GM10847 (cell line): ENCODE results near the gene AGTPBP1.

Source experiments
- POLR2A ChIP-seq: IDR thresholded peaks from 2 replicates; pipeline ENCODE4 v1.6.1; 2011; ENCODE audit not compliant: insufficient read length; ENCODE audit errors: extremely low read depth

AGTPBP1 gene

DNA sequence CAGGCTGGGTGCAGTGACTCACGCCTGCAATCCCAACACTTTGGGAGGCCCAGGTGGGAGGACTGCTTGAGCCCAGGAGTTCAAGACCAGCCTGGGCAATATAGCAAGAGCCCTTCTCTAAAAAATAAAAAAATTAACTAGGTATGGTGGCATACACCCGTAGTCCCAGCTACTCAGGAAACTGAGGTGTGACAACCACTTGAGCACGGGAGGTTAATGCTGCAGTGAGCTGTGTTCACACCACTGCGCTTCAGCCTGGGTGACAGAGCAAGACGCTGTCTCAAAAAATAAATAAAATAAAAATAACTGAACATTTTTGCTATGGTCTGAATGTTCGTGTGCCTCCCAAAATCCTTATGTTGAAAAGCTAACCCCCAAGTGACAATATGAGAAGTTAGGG, 24.5 kb downstream of the AGTPBP1 start:
- TF ChIP-seq POLR2A, result no peak

DNA sequence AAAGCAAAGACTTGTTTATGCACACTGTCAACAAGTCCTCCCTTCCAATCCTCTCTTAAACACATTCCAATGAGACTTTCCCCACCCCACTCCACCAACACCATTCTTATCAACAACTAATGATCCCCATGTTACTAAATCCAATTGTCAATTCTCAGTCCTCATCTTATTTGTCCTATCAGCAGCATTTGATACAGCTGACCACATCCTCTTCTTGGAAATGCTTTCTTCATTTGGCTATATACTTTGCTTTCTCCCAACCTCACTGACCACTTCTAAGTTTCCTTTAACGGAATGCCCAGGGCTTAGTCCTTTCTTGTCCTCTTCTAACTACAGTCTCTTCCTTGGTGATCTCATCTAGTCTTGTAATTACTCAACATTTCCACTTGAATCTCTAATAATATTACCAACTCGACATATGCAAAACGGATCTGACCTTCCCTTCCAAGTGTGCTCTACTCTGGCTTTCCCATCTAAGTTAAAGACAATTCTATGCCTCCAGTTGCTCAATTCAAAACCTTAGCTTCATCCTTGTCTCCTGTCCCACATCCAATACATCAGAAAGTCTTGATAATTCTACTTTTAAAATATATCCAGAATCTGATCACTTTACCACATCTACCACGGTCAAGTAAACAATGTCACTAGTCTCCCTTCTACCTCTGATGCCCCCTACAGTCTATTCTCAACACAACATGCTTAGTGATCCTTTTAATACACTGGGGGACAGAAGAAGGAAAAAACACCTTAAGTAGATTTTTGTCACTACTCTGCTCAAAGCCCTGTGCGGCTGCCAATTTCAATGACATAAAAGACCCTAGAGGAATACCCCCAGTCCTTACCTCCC, 25.5 kb downstream of the AGTPBP1 start:
- TF ChIP-seq POLR2A, result no peak

DNA sequence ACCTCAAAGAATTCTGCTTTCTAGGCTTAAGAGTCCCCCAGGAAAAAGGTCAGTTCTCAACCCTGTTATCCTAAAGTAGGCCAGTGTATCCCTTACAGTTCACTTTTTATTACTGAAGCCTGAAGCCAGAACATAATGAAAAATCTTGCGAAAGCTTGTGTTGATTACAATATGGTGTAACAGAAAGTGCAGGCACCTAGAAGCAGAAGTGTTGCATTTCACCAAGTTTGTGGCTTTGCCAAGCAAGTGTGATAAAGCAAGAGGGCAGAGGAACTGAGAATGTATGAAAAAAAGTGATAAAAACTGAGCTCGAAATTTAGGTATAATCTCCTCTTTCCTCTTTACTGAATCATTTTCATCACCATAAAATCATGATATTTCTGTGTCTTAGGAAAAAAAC, 26.2 kb downstream of the AGTPBP1 start:
- no peak for TF ChIP-seq POLR2A

DNA sequence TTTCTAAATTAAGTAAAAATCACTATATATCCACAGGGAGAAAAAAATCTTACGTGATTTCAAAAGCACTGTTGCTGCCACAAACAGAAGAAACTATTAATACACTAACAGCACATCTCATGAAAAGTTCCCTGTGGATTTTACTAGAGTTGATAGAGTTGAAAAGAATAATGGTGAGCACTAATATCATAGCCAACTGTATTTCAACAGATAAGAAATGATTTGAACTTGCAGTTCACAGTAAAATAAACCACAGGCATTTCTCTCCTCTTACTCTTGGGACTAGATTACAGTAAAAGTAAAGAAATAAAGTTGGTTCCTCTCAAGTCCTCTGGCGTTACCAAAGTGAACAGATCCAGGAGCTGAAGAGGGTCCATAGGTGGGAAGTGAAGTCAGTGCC, 27.9 kb downstream of the AGTPBP1 start:
- no peak for TF ChIP-seq POLR2A

DNA sequence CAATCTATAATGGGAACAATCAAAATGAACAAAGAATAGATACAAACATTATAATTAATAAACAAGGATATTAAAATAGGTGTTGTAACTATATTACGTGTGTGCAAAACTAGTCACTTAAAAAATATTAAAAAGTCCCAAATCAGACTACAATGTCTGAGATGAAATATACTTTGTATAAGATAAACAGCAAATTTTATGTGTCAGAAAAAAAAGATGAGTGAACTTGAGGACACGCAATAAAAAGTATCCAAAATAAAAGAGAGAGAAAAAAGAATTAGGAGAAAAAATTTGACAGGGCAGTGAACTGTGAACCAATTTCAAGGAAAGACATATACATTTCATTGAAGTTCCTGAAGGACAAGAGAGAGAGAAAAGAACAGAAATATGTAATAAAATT, 37.0 kb downstream of the AGTPBP1 start:
- no peak for TF ChIP-seq POLR2A

DNA sequence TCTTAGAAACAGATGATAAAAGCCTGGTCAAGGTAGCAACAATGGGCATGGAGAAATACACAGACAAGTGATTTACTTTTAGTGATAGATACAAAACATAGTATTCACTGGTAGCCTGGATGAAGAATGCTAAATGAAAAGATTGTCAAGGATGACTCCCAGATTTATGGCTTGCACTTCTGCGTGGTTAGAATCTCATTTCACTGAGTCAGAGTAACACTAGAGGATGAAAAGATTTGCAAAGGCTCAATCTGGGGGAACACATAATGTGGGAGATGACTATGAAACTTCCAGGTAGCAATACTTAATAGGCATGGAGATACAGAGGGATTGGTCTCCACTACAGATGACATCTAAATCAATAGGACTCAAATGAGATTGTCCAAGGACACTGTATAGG, 38.4 kb downstream of the AGTPBP1 start:
- no peak for TF ChIP-seq POLR2A

DNA sequence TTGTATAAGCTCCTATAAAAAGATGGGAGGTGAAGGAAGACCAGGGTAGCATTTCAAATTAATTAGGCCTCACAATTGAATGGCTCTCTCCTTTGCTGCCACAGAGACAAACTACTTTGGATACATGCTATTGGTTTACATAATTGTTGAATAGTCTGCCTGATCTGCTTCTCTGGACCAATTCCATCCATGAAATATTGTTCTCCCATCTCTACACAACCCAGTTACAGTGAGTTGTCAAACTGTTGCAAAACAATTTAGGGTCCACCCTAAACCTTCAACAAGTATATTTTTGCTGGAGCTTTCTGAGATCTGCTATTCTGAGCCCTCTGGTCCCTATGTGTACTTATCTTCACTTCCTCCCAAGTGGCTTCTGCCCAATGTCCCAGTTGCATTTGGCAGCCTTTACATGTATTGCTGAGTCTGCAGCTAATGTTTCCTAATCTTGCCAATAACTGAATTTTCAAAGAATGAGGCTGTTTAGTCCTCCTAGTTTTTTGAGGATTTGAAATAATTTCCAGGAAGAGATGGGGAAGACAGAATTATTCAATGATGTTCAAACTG, 38.9 kb downstream of the AGTPBP1 start:
- no peak for TF ChIP-seq POLR2A

DNA sequence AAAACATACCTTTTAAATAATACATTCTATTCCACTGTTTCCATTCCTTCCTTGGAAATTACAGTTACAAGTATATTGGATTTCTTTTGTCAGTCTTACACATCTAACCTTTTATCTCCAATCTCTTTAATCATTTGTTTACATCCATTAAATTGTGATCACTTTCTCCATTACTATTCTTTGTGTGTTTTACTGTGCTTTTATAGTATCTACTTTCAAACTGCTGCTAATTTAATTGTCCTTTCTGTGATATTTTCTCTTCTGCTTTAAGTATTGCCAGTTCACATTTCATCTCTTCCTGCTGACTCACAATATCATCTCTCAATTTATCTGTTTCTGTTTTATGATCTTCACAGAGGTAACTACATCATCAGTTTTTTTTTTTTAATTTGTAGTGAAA, 39.6 kb downstream of the AGTPBP1 start:
- TF ChIP-seq POLR2A, result no peak

DNA sequence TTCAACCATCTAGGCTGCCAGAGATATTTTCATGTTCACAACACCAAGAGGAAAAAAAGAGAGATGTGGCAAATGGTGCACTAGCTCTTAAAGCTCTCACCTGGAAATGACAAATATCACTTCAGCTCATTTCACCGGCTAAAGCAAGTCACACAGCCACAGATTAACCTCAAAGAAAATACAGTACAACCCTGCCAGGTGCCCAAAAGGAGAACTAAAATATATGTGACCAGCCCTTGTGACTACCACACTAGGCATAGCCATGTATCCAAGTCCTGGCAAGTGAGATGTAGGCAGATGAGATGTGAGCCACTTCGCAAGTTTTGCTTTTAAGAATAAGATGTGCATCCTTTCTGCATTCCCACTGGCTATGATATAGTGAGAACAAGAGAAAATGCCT, 41.4 kb downstream of the AGTPBP1 start:
- TF ChIP-seq POLR2A, result no peak

DNA sequence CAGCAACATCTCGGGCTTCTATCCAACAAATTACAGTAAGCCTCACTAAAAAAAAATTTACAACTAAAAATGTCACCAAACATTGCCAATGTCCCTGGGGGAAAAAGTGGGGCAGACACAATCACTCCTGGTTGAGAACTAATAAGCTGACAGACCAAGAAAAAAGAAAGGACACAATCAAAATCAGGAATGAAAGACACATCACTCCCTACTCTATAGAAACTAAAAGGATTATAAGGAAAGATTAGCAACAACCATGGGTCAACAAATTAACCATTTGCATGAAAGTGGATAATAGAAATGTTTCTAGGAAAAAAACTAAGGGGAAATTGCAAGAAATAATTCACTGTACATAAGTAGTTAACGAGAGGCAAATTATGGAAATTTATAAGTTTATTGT, 53.4 kb downstream of the AGTPBP1 start:
- no peak for TF ChIP-seq POLR2A

DNA sequence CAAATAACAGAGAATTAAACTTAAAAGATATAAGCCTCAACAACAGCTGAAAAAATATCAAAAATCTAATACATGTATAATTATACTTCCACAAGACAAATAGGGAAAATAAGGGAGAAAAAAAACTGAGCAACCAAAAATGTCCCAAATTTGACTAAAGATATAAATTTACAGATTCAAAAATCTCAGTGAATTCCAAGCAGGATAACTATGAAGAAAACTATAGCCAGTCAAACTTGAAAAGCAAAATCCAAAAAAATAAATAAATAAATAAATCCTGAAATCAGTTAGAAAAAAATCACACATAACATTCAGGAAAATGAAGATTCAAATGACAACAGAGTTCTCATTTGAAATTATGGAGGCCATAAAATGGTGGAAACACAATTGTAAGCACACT, 56.7 kb downstream of the AGTPBP1 start:
- TF ChIP-seq POLR2A, result no peak

DNA sequence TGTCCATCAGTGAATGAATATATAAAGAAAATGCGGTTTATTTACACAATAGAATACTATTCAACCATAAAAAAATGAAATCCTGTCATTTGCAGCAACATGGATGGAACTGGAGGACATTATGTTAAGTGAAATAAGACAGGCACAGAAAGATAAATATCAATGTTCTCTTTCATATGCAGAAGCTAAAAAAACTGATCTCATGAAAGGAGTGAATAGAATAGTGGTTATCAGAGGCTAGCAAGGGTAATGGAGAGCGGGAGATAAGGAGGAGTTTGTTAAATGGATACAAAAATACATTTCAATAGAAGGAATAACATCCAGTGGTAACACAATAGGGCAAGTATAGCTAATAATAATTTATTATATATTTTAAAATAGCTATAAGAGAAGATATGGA, 65.0 kb downstream of the AGTPBP1 start:
- TF ChIP-seq POLR2A, result no peak

DNA sequence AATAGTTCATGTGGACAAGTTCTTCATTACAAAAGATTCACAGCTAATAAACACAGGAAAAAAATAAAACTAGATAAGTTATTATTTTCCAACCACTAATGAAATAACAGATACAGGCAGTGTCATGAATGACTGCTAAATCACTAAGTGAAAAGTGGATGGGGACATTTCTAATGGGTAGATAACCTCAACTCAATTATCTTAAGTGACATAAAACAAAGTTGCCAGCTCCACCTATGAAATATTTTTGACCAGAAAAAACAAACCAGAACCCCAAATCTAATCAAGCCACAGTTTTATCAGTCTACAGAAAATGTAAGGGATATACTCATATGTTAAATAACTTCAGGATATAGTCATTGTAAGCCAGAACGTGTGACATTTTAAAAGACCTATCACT, 74.4 kb downstream of the AGTPBP1 start:
- no peak for TF ChIP-seq POLR2A

DNA sequence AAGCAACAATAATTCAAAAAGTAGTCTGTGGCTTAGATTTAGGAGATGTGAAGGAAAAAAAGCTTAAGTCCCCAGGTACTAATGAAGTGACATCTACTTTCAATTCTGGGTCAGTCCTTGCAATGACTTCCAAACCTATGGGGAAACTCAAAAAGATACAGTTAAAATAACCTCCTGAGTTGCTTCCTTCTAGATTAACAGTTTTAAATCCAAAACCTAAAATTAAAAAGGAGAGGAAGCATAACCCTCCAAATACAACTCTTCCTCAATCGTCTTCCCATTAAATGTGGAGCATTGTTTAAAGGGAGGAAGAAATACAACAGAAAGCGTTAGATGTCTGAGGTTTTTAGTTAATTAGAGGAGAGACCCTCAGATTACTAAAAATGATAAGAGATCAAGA, 75.7 kb downstream of the AGTPBP1 start:
- no peak for TF ChIP-seq POLR2A

DNA sequence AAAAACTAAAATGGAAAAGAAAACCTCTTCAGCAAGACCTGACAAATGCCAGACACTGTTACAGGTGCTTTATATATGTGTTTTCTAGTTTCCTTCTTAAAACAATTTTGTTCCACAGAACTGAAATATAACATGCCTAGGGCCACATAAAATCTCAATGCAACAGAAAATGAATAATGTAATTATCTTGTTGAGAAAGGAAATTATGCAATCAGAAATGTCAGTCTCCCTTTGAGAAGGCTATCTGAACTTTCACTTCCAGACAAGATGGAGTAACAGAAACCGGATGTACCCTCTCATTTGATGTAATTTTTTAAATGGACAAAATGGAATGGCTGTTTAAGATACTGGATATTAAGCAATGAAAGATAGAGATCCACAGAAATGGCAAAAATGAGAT, 79.2 kb downstream of the AGTPBP1 start:
- TF ChIP-seq POLR2A, result no peak

DNA sequence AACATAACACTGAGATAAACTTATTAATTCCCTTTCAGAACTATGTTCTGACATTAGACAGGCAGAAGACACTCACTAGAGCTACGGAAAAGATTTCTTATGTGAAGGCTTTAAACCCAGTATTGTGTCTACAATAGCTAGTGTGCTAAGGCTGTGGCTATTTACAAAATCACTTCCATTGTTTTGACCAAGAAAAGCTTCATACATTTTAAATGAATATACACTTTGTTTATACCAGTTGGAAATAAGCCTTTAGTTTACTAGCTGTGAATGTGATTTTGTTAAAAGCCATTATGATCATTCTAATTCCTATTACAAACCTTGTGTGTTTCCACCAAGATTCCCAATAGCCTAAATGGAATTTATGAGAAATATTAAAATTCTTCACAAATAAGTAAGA, 83.0 kb downstream of the AGTPBP1 start:
- TF ChIP-seq POLR2A, result no peak

DNA sequence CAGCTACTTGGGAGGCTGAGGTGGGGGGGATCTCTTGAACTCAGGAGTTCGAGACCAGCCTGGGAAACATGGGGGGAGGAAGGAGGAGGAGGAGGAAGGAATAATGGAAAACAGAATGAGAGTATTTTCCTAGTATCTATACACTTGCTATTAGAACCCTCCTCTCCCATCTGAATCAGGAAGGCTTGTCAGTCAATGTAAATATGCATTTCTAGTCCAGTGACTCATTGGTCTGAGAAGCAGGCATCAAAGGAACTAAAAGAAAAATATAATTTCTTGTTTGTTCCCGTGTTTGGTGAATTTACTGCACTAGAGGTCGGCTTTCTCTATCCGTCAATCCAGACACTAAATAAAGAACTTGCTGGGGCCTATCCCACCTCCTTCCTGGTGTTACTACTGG, 88.6 kb downstream of the AGTPBP1 start:
- TF ChIP-seq POLR2A, result no peak
